ENCODE data around the gene ATXN7.

Gene ATXN7

DNA sequence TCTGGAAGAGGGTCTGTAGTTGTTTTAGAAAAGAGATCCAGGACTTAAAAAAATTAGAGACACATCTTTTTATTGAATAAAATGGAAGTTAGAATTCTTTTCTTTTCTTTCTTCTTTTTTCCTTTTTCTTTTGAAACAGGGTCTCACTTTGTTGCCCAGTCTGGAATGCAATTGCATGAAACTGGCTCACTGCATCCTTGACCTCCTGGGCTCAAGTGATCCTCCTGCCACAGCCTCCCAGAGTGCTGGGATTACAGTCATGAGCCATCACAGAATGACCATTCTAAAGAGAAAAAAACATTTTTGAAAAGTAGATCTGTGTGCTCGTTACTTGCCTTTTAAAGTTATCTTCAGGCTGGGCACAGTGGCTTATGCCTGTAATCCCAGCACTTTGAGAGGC, 3.6 kb downstream of the ATXN7 start:
- DNase-seq = no peak

DNA sequence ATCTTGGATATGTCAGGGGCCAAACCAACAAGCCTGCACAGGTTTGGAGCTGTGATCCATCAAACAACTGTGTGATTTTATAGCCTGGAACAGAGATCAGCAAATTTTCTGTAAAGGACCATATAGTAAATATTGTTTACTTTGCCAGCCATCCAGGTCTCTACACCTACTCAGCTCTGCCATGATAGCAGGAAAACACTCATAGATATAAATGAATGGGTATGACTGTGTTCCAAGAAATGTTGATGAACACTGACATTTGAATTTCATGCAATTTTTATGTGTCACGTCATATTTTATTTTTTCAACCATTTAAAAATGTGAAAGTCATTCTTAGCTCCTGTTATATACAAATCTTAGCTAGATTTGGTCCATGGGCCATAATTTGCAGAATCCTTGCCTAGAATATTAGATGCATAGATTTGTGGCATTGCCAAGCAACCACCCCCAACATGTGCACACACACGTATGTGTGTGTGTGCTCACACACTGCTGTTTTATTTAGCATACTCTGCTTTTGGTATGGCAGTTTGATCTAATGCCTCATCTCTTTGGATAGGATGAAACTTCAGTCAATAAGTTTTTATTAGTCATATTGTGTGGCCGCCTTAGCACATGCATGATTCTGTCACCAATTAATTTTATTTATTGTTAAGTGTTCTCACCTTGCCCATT, 6.4 kb downstream of the ATXN7 start:
- DNase-seq = no peak

DNA sequence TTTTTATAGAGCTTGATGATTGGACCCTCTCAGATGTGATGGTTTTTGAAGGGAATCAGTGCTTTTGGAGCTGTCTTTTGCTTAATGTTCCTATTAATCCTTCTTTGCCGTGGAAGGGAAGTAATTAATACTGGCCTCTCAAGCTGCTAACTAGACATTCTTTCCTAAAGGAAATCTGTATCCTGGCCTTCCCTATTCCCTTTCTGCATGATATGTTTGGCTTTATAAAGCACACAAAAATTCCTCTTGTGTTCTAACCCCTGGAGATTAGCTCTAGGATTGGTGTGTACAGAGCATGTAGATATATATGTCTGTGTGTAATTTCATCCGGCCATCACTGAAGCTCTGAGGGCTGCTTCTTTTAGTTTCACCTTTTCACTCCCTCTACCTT, 6.9 kb downstream of the ATXN7 start:
- no peak for DNase-seq

DNA sequence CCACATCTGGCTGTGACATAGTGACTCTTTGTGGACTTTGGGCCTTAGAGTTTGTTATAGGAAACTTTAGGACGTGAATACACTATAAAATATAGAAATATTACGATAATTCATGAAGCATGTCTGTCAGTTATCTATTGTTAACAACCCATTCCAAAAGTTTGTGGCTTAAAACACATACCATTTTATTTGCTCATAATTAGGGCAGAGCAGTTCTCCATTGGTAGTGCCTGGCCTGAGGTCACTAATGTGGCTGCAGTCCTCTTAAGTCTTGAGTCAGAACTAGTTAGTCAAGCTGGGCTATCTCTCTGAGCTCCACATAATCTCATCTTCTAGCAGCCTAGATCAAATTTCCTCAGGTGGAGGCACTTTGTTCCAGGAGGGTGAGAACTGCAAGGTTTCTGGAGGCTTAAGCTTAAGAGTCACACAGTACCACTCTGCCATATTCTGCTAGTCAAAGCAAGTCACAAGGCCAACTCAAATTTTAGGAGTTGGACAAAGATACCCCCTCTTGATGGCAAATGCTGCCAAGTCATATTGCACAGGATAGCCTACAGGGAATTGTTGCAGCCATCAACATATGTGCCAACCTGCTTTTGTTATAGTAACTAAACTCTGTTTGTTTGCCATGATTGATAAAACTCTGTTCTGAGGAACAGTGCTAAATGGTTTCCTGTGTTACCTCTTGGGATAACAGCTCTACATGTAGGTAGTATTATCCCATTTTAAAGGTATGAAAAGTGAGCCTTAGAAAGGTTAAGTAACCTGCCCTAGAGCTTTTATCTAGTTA, 8.7 kb downstream of the ATXN7 start:
- no peak for DNase-seq

DNA sequence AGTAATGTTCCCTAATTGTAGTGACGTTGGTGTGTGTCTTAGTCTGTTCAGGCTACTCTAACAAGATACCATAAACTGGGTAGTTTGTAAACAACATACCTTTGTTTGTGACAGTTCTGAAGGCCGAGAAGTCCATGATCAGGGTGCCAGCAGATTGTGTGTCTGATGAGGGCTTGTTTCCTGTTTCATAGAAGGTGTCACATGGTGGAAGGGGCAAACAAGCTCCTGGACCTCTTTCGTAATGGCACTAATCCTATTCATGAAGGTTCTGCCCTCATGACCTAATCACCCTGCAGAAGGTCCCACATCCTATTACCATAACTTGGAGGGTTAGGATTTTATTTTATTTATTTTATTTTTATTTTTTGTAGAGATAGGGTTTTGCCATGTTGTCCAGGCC, 11.1 kb downstream of the ATXN7 start:
- DNase-seq = no peak

DNA sequence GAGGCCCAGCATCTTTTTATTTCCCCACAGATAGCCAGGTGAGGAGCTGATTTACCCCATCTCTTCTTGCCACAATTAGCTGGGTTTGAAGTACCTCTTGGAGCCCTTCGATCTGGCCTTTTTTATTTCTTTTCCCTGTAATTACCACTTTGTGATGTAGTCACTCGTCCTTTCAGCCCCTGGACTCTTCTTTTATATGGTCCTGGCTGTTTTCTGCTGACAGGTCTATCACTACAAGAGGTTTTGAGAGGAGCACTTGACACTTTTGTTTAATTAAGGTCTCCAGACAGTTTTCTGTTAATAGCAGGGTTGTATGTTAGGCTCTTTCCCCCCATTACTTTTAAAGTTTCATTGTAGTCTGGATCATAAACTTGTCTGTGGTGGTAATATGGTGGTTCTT, 11.8 kb downstream of the ATXN7 start:
- no peak for DNase-seq

DNA sequence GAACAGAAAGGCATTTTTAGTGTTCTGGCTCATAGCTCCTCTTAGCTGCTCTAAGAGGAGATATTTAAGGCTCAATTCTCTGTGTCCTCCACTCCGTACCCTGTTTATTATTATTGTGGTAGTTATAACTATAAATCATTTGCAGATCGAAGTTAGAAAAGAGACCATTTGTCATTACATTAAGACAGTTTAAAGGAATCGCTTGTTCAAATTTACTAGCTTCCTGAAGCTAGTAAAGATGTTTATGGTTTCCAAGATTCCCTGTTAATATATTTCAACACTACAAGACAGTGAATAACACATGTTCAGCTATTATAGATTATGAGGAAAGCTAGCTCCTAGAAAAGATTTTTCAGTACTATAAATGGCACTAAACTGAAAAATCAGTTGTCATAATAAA, 12.6 kb downstream of the ATXN7 start:
- DNase-seq = no peak

DNA sequence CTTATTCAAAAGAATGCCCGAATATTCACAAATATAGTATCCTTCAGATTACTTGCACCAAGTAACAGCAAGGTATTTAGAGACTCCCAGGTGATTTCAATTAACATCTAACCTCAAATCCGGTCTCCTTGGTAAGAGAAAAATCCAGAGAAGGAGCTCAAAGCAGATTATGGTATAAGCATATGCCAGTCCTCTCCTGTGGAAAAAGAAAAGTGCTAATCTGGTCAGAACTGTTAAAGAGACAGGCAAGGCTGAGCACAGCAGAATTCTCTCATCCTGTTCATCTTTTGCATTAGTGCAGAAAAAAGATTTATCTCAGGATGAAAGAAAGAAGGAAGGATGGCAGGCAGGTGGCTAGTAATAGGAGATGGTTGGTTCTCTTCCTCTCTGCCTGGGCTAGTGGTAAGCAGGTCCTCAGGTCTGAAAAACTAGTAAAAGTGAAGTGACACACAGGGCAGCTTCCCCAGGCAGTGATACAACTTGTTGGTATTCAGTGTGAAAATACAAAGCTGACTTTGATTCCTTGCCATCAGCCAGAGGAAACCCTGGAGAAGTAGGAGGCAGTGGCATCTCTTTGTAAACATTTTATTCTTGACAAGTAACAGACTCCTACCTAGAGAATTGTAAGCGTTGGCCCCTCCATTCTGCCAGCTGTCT, 14.2 kb downstream of the ATXN7 start:
- no peak for DNase-seq

DNA sequence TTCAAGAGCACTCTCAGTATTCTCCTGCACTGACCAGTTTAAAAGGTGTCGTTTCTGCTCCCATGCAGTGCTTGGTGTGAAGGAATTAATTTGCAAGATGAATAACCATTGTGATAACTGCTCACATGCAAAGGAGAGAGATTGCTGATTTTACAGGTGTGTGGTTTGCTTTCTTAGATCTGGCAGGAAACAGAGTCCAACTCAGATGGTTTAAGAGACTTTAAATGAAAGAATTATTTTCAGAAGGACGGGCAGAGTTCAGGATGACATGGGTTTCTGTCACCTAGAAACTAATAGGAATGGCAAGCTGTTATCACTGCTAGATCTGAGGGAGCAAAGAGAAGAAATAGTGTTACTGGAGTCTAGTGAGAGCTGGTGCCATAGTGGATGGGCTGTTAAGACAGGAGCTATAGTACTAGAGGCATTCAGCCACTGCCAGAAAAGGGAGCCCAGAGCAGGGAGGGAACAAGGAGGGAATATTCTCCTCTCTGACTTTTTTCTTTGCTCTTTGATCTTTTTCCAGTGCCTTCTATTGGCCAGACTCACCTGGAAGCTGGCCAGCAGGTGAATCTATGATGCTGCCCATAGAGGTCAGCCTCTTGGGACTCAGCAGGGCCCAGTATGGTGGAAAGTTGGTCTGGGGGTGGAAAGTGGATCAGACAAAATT, 14.9 kb downstream of the ATXN7 start:
- DNase-seq = no peak

DNA sequence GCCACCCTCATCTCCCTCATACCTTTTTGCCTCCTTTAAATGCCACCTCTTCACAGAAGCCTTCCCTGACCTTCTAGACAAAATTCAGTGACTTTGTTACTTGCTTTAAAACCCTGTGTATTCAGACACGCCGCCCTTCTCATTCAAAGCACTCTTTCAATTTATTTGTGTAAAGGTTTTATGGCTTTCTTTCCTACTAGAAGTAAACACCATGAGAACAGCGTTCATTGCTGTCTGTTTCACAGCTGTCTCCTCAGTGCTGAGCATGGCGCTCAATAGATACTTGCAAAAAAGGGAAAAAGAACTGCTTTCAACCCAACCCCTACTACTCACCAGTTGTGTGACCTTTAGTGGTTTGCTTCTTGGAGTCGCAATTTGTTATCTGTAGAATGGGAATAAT, 17.0 kb downstream of the ATXN7 start:
- DNase-seq = no peak

DNA sequence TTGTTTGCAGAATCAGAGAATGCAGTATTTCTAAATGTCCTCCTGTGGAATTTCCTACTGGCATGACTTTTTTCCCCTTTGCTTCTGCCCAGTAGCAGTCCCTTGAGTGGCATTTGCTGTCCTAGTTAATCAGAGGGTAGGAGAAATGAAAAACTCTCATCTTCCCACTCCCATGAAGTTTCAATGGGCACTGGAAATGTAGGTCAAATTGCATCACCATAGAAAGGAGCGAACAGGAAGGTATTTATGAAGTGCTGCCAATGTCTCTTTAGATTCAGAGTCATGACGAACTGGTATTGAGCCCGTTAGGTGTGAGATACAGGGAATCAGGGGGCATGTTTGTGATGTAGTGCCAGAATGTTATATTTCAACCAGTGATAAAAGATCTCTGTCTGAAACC, 23.2 kb downstream of the ATXN7 start:
- no peak for DNase-seq

DNA sequence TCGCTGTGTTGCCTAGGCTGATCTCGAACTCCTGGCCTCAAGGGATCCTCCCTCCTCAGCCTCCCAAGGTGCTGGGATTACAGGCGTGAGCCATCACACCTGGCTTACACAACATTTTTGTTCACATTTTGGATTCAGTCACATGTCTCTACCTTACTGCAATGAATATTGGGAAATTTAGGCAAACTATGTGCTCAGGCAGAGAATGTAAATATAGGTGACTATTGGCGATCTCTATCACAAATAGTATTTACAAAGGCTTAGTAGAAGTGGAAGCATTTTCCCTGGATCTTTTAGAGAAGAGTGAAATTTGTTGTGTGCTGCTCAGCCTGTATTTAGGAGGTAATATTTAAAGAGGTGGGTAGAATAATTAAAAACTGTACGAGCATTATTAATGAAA, 27.9 kb downstream of the ATXN7 start:
- no peak for DNase-seq

DNA sequence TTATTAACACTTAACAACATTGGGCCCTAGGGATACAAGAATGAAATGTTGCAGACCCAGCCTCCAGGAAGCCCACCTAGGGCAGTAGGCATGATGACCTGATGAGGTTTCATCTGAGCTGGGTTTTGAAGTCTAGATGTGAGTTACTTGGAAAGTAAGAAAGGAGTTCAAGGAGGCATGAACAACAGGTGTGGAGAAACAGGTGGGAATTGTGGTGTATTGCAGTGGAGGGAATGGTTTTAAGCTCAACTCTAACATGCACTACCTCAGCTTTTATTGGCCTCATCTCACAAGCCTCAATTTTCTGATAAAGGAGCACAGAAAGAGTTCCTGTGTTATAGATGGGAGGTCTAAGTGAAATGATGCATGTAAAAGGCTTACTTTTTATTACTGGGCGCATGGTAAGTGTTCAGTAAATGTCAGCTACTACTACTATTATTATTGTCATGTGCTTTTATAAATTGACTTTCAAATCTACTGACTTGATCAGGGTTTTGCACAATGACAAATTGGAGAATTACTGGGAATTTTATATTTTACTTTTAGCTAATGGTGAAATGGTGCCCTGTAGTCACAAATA, 29.2 kb downstream of the ATXN7 start:
- DNase-seq = no peak

DNA sequence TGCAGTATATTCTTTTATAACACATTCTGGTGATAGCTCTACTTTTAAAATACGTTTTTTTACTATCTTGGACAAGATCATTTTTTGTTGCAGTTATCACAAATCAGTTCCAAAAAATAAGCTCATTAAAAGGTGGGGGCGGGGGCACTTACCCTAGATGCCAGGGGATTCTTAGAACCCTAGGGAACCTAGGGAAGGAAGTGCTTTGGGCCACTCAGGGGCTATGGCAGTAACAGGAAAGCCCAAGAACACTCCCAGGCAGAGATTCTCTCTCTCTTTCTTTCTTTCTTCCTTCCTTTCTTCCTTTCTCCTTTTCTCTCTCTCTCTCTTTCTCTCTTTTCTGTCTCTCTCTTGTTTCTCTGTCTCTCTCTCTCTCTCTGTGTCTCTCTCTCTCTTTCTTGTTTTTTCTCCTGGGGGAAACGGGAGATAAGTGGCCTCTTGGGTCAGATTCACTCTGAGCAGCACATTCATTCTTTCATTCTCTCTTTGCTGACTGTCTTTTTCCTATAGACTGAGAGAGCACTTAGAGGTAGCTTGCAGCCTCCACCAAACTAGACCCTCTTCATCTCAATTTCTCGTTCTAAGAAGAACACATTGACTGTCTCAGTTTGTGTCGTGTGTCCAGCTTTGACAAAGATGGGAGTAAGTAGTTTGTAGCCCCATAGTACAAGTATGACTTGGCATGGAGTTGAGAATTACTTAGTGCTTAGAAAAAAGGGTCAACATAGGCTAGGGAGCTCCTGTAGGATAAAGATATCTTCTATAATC, 31.9 kb downstream of the ATXN7 start:
- DNase-seq = no peak

DNA sequence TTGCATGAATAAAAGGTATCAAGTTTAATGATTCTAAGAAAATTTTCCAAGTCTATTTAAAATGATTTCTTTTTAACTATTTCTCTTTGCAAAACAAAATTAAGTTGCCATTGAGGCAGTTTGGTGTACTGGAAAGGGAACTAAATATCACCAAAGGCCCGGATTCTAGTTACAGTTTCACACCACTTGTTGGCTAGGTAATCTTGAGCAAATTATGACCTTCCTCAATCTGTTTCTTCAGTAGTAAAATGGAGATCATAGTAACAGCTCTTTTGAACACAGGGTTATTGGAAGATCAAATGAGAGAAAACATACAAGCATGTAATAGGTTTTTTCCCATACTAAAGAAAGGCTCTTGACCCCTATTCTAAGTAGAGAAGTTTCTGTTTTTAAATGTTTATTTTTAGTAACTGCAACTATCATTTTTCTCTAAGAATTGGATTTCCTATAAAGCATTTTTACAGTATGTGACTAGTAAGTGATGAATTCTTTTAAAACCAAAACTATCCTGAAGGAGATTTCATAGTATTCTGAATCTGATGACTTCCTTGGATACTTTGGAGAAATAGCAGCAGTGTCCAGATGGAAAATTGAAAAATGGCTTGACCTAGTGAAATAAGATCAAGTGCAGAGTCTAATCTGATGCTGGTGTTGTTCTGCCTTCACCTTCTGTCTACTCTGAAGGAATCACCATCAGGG, 32.8 kb downstream of the ATXN7 start:
- no peak for DNase-seq

DNA sequence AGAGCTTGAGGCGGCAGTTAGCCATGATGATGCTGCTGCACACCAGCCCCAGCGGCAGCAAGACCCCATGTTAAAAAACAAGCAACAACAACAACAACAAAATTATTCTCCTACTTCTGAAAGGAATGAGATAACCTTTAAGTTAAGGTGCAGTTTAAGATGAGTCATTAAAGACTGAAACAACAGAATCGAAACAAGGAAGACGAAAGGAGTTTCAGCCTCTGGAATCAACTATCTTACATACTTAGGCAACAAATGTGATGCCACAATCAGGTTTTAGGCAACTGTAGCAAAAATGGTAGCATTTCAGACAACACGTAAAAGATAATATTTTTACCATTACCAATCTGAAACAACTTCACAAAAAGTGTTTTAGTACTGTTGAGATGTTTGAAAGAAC, 36.3 kb downstream of the ATXN7 start:
- no peak for DNase-seq

DNA sequence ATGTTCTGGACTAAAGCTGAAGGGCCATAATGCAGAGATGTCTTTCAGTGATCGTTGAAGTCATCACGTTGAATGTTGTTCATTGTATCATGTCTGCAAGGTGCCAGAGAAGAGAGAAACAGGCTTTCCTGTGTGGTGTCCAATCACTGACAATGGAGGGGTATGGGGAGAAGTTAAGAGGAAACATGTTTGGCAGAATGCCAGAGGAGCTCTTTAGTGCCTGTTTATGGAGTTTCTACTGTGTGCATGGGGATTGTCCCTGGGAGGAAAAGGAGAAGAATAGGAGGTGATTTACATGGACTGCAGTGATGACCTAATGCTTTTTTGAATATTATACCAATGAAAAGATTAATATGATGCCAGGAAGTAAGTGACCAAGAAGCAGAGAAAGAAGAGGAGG, 36.8 kb downstream of the ATXN7 start:
- DNase-seq = no peak

DNA sequence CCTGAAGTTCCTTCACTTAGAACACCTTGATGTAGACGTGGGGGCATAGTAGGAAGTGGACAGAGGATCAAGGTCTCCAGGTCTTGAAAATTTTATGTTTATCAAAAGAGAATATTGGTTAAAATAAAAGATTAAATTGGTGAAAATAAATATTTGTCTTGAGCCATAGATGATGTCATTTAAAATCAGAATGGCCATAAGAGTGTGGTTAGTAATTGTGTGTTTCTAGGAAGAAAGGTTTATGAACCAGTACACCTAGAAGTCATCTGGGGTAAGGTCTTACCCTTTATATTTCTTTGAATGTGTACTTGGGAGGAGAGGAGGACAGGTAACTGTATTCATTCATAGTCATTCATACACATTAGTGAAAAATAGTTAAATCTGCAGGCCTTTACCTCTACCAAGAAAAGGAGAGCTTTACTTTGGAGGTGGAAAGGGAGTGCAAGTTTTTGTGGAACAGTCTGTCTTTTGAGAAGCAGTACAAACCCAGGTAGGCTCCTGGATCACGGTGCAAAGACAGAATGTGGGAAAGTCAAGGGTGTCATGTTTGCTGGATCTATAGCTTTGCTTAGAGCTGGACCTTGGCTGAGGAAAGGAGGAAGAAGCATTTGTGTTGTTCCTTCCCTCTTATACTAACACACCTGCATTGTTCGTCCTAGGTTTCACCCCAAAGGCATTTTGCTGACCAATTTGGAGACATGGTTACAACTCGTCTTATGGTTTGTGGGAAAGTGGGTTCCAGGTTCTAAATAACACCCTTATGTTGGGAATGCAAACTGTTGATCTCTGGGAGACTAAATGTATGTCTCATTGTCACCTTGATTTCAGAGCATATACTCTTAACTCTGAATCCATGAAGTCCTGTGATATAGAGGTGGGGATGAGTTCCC, 42.3 kb downstream of the ATXN7 start:
- DNase-seq = no peak

DNA sequence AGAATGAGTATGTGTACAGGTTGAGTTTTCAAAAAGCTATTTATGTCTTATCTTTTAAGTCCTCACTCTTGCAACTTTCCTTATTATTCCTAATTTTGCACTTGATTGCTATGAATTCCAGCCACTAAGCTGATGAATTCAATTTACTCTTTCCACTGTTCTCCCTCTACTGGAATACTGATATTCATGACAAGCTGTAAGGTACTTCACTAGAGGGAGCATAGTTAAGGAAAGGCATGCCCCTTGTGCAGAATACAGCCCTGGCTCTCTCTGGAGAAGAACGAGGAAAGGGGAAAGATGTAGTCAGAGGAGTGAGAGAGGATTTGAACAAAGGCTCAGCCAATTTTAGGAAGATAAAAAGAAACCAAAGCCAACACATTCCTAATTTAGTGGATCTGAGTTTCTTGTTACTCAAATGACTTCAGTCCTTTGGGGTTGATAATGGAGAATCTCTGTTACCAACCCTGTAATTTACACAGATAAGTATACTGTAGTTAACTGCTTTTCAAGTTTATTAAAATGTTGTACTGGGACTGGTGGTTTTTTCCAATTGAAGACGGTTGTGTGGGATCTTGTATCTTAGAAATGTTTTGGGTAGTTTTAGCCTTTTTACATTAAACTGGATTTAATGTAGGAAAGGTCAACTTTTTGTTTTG, 44.5 kb downstream of the ATXN7 start:
- DNase-seq = no peak

DNA sequence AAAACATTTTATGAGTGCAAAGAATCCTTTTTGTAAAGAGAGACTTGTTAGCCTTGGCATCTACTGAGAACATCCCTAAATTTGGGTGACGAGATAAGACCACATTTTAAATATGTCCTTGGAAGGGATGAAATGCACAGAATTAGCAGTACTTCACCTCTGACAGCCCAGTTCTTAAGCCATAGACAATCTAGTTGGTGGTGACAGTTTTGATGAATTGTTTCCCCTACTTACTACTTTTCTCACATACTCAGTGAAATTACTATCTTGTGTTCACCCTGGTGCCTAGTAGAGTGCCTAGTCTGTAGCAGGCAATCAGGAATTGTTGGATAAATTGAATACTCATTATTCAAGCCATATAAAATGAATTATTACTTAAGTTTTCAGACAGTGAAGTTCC, 45.1 kb downstream of the ATXN7 start:
- no peak for DNase-seq

All from CD4-positive, alpha-beta T cell treated with Interferon gamma for 1 hour (primary cell).